Sigmoid colon (tissue), 4 donors: ENCODE results near the gene LGR6.

Source experiments
- POLR2A ChIP-seq, 2 donors: fragments of 450-650 bp; IDR thresholded peaks; one replicate each; pipeline ENCODE4 v1.6.1; 2016; ENCODE audit warnings: antibody characterized with exemption in 2 of 2, mild to moderate bottlenecking in 2 of 2, moderate library complexity in 2 of 2
- POLR2AphosphoS5 ChIP-seq, 4 donors: sonication (generic); formaldehyde crosslinking; IDR thresholded peaks; one replicate each; pipeline ENCODE4 v1.6.1; 2017; ENCODE audit warnings: antibody characterized with exemption in 4 of 4

DNA sequence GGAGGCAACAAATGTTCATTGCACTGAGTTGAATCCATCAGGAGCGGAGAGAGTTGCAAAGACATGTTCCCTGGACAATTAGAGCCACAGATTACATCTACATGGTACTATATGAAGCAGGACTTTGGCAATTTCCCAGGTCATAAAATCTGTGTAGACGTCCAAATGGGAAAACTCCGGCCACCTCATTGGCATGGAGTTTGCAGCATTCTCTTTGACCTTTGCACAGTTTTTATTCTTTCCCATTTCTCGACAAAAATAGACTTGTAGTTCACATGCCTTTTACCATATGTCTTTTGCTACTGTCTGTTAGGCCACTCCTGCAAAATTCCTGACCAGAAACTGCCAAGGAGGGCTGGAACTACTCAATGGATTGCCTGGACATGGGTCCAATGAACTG, 100.0 kb downstream of the LGR6 start:
- TF ChIP-seq POLR2AphosphoS5 (IDR thresholded peaks at IDR 0.05) (no peak), POLR2A (IDR thresholded peaks at IDR 0.05) (no peak)
